Measurements from ENCODE around the gene LIMS1.
A peak's percentile ranks its signal among the peaks of the same experiment; 100 is the strongest.

LIMS1 gene

GRCh38 chr2:108548208-108549003, 14.1 kb downstream of the LIMS1 start:
- no peak for DNase-seq (ENCODE audit: low read depth, low spot score)

- DNase-seq (ENCODE audit: low read depth, low spot score) = no peak
These were observed 18.3 kb downstream of the LIMS1 start for GRCh38 chr2:108552566-108552965.

- no peak for DNase-seq (ENCODE audit: low read depth, low spot score)
These were observed 19.1 kb downstream of the LIMS1 start for GRCh38 chr2:108553209-108553919.

GRCh38 chr2:108554528-108554927, 20.3 kb downstream of the LIMS1 start:
- DNase-seq (ENCODE audit: low read depth, low spot score) = no peak

GRCh38 chr2:108555572-108555971, 21.3 kb downstream of the LIMS1 start:
- no peak for DNase-seq (ENCODE audit: low read depth, low spot score)

- peak; percentile 74 for DNase-seq (ENCODE audit: low read depth, low spot score)
These were observed 22.3 kb downstream of the LIMS1 start for GRCh38 chr2:108556581-108556980.

GRCh38 chr2:108560241-108560811, 26.1 kb downstream of the LIMS1 start:
- peak; percentile 31 for DNase-seq (ENCODE audit: low read depth, low spot score)

- no peak for DNase-seq (ENCODE audit: low read depth, low spot score)
These were observed 26.7 kb downstream of the LIMS1 start for GRCh38 chr2:108560895-108561530.

GRCh38 chr2:108562274-108562673, 28.0 kb downstream of the LIMS1 start:
- no peak for DNase-seq (ENCODE audit: low read depth, low spot score)

- DNase-seq (ENCODE audit: low read depth, low spot score) = no peak
These were observed 30.2 kb downstream of the LIMS1 start for GRCh38 chr2:108564510-108564909.

GRCh38 chr2:108565778-108566375, 31.6 kb downstream of the LIMS1 start:
- no peak for DNase-seq (ENCODE audit: low read depth, low spot score)

GRCh38 chr2:108570416-108570815, 36.1 kb downstream of the LIMS1 start:
- DNase-seq (ENCODE audit: low read depth, low spot score) = peak; percentile 70

GRCh38 chr2:108571286-108571685, 37.0 kb downstream of the LIMS1 start:
- no peak for DNase-seq (ENCODE audit: low read depth, low spot score)

- DNase-seq (ENCODE audit: low read depth, low spot score) = no peak
These were observed 38.8 kb downstream of the LIMS1 start for GRCh38 chr2:108573061-108573460.

- DNase-seq (ENCODE audit: low read depth, low spot score) = no peak
These were observed 40.1 kb downstream of the LIMS1 start for GRCh38 chr2:108574332-108574731.

GRCh38 chr2:108575132-108575966, 41.1 kb downstream of the LIMS1 start:
- DNase-seq (ENCODE audit: low read depth, low spot score) = no peak

- DNase-seq (ENCODE audit: low read depth, low spot score) = no peak
These were observed 42.8 kb downstream of the LIMS1 start for GRCh38 chr2:108577099-108577498.

- no peak for DNase-seq (ENCODE audit: low read depth, low spot score)
These were observed 45.4 kb downstream of the LIMS1 start for GRCh38 chr2:108579623-108580022.

- no peak for DNase-seq (ENCODE audit: low read depth, low spot score)
These were observed 45.8 kb downstream of the LIMS1 start for GRCh38 chr2:108580050-108580449.

- DNase-seq (ENCODE audit: low read depth, low spot score) = peak; percentile 69
These were observed 49.7 kb downstream of the LIMS1 start for GRCh38 chr2:108583903-108584520.

All from ELF-1 (cell line).